WTC11 (cell line): ENCODE results near the gene PRSS57. TPM values are rescaled to one million over a fixed set of nuclear protein-coding genes. Genes with fewer than 3 reads are reported as not detected.
"Not testable (repeated sequence)": the region's sequence is repeated elsewhere in the genome, so short reads cannot be mapped to it uniquely, and the experiment has no call there.

ENCODE experiments used
- ATAC-seq: fragments of 200-7000 bp; cut with Tn5 transposase; 2 replicates; pipeline ENCODE4 v1.10.0; 2021; ENCODE audit warnings: mild to moderate bottlenecking, moderate library complexity
- CTCF ChIA-PET: fragments of 300-600 bp; sonication (Branson Sonifier 250); formaldehyde crosslinking; loops from one replicate; lab custom pipeline; 2021; ENCODE audit warnings: antibody characterized with exemption; lab: Charles Lee
- POLR2A ChIA-PET: fragments of 350-600 bp; sonication (Branson Sonifier 250); formaldehyde crosslinking; loops from one replicate; lab custom pipeline; 2021; ENCODE audit warnings: antibody characterized with exemption; lab: Charles Lee
- DNase-seq: peaks from one replicate; pipeline ENCODE4 v3.0.0; 2021; ENCODE audit warnings: low spot score
- H3K27ac Mint-ChIP-seq: 2 replicates; pipeline ENCODE4 v1.8.0; 2021; ENCODE audit warnings: mixed read lengths
- H3K27me3 Mint-ChIP-seq: 2 replicates; pipeline ENCODE4 v1.8.0; 2021; ENCODE audit warnings: low read depth, mild to moderate bottlenecking, moderate library complexity, mixed read lengths
- H3K36me3 Mint-ChIP-seq: 2 replicates; pipeline ENCODE4 v1.8.0; 2021; ENCODE audit warnings: mixed read lengths
- H3K4me1 Mint-ChIP-seq: 2 replicates; pipeline ENCODE4 v1.8.0; 2022; ENCODE audit warnings: mixed read lengths
- H3K4me3 Mint-ChIP-seq: 2 replicates; pipeline ENCODE4 v1.8.0; 2021; ENCODE audit warnings: mild to moderate bottlenecking, moderate library complexity, mixed read lengths
- H3K9me3 Mint-ChIP-seq: 2 replicates; pipeline ENCODE4 v1.8.0; 2021; ENCODE audit warnings: mixed read lengths
- ATF1 ChIP-seq: sonication (generic); formaldehyde crosslinking; IDR thresholded peaks from 2 replicates; pipeline ENCODE4 v1.8.1; 2023; ENCODE audit warnings: mild to moderate bottlenecking, moderate library complexity, missing genetic modification reagents
- CBFB ChIP-seq: sonication (generic); formaldehyde crosslinking; IDR thresholded peaks from 2 replicates; pipeline ENCODE4 v1.8.1; 2022; ENCODE audit warnings: mild to moderate bottlenecking, low read depth, missing genetic modification reagents
- GABPB1 ChIP-seq: sonication (generic); formaldehyde crosslinking; IDR thresholded peaks from 2 replicates; pipeline ENCODE4 v1.8.1; 2023; ENCODE audit warnings: mild to moderate bottlenecking, missing genetic modification reagents
- GRHL2 ChIP-seq: fragments of 250-450 bp; sonication (Bioruptor Pico); IDR thresholded peaks from 2 replicates; pipeline ENCODE4 v1.8.0; 2022; ENCODE audit warnings: mild to moderate bottlenecking, moderate library complexity; ENCODE audit not compliant: insufficient replicate concordance, severe bottlenecking
- NFATC4 ChIP-seq: fragments of 250-450 bp; sonication (Bioruptor Pico); IDR thresholded peaks from 2 replicates; pipeline ENCODE4 v1.9.0; 2021; ENCODE audit warnings: mild to moderate bottlenecking
- SMAD4 ChIP-seq: sonication (generic); formaldehyde crosslinking; IDR thresholded peaks from 2 replicates; pipeline ENCODE4 v1.8.0; 2022; ENCODE audit warnings: mild to moderate bottlenecking, missing genetic modification reagents
- TCF7 ChIP-seq: sonication (generic); formaldehyde crosslinking; IDR thresholded peaks from 2 replicates; pipeline ENCODE4 v1.8.0; 2022; ENCODE audit warnings: mild to moderate bottlenecking, low read depth, missing genetic modification reagents, moderate library complexity
- TEAD4 ChIP-seq: sonication (generic); formaldehyde crosslinking; IDR thresholded peaks from 2 replicates; pipeline ENCODE4 v1.8.0; 2022; ENCODE audit warnings: mild to moderate bottlenecking, missing genetic modification reagents
- ZBTB21 ChIP-seq: sonication (generic); formaldehyde crosslinking; IDR thresholded peaks from 2 replicates; pipeline ENCODE4 v1.8.1; 2023; ENCODE audit warnings: mild to moderate bottlenecking, missing genetic modification reagents, borderline replicate concordance
- ZNF121 ChIP-seq: sonication (generic); formaldehyde crosslinking; IDR thresholded peaks from 2 replicates; pipeline ENCODE4 v1.8.0; 2023; ENCODE audit warnings: missing genetic modification reagents
- ZNF219 ChIP-seq: sonication (generic); formaldehyde crosslinking; IDR thresholded peaks from 2 replicates; pipeline ENCODE4 v1.8.0; 2023; ENCODE audit warnings: missing genetic modification reagents, mild to moderate bottlenecking, borderline replicate concordance
- ZNF317 ChIP-seq: sonication (generic); formaldehyde crosslinking; IDR thresholded peaks from 2 replicates; pipeline ENCODE4 v1.8.1; 2023; ENCODE audit warnings: low read depth, mild to moderate bottlenecking, moderate library complexity, missing genetic modification reagents, borderline replicate concordance
- ZNF416 ChIP-seq: fragments of 250-450 bp; sonication (Bioruptor Pico); IDR thresholded peaks from 2 replicates; pipeline ENCODE4 v1.9.0; 2021; ENCODE audit warnings: mild to moderate bottlenecking, inconsistent platforms
- ZNF671 ChIP-seq: fragments of 250-450 bp; sonication (Bioruptor Pico); IDR thresholded peaks from 2 replicates; pipeline ENCODE4 v1.8.0; 2021; ENCODE audit warnings: mild to moderate bottlenecking
- total RNA-seq: library from RNA; stranded (reverse); gene quantifications from 3 replicates; pipeline ENCODE4 v1.2.3, GENCODE V29; 2021
- TF ChIP-seq, protein P1 (sequence below): fragments of 250-450 bp; sonication (Bioruptor Pico); IDR thresholded peaks from 2 replicates; pipeline ENCODE4 v1.9.0; 2021; ENCODE audit warnings: mild to moderate bottlenecking
- TF ChIP-seq, protein P2 (sequence below): sonication (generic); formaldehyde crosslinking; IDR thresholded peaks from 2 replicates; pipeline ENCODE4 v1.8.0; 2023; ENCODE audit warnings: missing genetic modification reagents, mild to moderate bottlenecking, borderline replicate concordance
- TF ChIP-seq, protein P3 (sequence below): sonication (generic); formaldehyde crosslinking; IDR thresholded peaks from 2 replicates; pipeline ENCODE4 v1.8.1; 2022; ENCODE audit warnings: missing genetic modification reagents, borderline replicate concordance
- TF ChIP-seq, protein P4 (sequence below): fragments of 250-450 bp; sonication (Bioruptor Pico); conservative IDR thresholded peaks from 2 replicates; pipeline ENCODE4 v1.9.0; 2021; ENCODE audit warnings: mild to moderate bottlenecking
- TF ChIP-seq, protein P5 (sequence below): sonication (generic); formaldehyde crosslinking; IDR thresholded peaks from 2 replicates; pipeline ENCODE4 v1.8.1; 2022; ENCODE audit warnings: low read depth, missing genetic modification reagents, borderline replicate concordance

PRSS57 gene
- total RNA-seq, 1 experiment from 2014 or later = not detected

DNA sequence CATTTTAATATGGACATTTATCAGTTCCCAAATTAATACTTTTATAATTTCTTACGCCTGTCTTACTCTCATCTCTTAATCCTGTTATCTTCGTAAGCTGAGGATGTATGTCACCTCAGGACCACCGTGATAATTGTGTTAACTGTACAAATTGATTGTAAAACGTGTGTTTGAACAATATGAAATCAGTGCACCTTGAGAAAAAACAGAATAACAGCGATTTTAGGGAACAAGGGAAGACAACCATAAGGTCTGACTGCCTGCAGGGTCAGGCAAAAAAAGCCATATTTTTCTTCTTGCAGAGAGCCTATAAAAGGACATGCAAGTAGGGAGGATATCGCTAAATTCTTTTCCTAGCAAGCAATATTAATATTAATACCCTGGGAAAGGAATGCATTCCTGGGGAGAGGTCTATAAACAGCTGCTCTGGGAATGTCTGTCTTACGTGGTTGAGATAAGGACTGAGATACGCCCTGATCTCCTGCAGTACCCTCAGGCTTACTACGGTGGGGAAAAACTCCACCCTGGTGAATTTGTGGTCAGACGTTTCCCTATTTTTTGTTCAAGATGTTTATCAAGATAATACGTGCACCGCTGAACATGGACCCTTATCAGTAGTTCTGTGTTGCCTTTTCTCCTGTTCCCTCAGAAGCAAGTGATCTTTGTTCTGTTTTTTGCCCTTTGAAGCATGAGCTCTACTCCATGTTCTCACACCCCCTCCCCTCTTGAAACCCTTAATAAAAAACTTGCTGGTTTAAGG is 26.4 kb downstream of the PRSS57 start:
- DNase-seq, H3K27ac Mint-ChIP-seq, H3K9me3 Mint-ChIP-seq, POLR2A ChIA-PET, ATAC-seq, H3K4me3 Mint-ChIP-seq, H3K4me1 Mint-ChIP-seq, H3K36me3 Mint-ChIP-seq: not testable (repeated sequence)
- CTCF ChIA-PET = interaction anchor here (2.6 kb wide), 1 partner anchor 73 kb away, joined by 13 read pairs; no protein-coding TSS in a partner anchor
- H3K27me3 Mint-ChIP-seq = peaks cover 31% of the 10 kb centered on the region

DNA sequence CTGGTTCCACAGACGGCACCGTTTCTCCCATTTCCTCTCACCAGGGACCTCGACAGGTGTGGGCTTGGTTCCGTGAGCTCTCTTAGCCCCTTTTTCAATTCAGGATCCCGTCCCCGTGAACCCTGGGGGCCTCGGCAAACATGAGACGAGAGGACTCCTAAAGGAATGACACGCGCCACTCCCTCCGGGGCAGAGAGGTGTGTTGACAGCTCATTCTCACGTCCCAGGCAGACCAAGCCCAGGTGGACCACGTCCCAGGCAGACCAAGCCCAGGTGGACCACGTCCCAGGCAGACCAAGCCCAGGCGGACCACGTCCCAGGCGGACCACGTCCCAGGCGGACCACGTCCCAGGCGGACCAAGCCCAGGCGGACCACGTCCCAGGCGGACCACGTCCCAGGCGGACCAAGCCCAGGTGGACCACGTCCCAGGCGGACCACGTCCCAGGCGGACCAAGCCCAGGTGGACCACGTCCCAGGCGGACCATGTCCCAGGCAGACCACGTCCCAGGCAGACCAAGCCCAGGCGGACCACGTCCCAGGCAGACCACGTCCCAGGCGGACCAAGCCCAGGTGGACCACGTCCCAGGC is 28.2 kb downstream of the PRSS57 start:
- CTCF ChIA-PET, H3K4me3 Mint-ChIP-seq, H3K9me3 Mint-ChIP-seq: not testable (repeated sequence)

DNA sequence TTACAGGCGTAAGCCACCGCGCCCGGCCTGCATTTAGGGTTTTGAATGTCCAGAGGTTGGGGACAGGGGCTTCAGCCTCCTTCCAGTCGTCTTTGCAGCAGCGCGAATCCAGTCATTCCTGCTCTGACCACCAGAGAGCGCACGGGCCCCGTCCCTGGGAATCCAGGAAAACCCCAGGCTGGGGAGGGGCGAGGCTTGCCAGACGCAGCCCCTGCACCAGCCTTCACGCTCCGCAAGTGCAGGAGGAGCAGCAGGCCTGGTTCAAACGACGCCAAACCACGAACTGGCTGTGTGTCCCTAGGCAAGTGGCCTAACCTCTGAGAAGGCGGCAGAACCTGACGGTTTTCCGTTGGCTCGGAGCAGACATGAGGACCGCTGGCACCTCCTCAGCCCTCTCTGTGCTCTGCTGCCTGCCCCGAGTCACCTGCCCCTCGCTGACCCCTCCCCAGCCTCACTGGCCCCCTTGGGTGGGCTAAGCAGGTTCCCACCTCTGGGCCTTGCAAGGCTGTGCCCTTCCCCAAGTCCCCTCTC is 30.3 kb downstream of the PRSS57 start:
- ATAC-seq (peak; percentile 62), DNase-seq (peak; percentile 97)
- Mint-ChIP-seq H3K4me1 (peaks cover 20% of the 10 kb centered on the region), H3K9me3 (peaks cover 9% of the 10 kb centered on the region), H3K27ac (no peak overlapping the region), H3K27me3 (peaks cover 29% of the 10 kb centered on the region), H3K36me3 (no peaks in the 10 kb centered on the region), H3K4me3 (peak overlapping the region; percentile 36)
- CTCF ChIA-PET = interaction anchor here (0.6 to 0.8 kb wide), 4 partner anchors 10 to 195 kb away, joined by 3 to 6 read pairs (median 4); partner anchors contain the start of gene CFD
- POLR2A ChIA-PET = no interaction called here
- TF ChIP-seq GRHL2 (CRISPR knock-in tag) = no peak
- no peak for TF ChIP-seq ATF1 (CRISPR knock-in tag)
- TF ChIP-seq, protein P1, sequence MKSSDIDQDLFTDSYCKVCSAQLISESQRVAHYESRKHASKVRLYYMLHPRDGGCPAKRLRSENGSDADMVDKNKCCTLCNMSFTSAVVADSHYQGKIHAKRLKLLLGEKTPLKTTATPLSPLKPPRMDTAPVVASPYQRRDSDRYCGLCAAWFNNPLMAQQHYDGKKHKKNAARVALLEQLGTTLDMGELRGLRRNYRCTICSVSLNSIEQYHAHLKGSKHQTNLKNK = no peak
- TF ChIP-seq, protein P2, sequence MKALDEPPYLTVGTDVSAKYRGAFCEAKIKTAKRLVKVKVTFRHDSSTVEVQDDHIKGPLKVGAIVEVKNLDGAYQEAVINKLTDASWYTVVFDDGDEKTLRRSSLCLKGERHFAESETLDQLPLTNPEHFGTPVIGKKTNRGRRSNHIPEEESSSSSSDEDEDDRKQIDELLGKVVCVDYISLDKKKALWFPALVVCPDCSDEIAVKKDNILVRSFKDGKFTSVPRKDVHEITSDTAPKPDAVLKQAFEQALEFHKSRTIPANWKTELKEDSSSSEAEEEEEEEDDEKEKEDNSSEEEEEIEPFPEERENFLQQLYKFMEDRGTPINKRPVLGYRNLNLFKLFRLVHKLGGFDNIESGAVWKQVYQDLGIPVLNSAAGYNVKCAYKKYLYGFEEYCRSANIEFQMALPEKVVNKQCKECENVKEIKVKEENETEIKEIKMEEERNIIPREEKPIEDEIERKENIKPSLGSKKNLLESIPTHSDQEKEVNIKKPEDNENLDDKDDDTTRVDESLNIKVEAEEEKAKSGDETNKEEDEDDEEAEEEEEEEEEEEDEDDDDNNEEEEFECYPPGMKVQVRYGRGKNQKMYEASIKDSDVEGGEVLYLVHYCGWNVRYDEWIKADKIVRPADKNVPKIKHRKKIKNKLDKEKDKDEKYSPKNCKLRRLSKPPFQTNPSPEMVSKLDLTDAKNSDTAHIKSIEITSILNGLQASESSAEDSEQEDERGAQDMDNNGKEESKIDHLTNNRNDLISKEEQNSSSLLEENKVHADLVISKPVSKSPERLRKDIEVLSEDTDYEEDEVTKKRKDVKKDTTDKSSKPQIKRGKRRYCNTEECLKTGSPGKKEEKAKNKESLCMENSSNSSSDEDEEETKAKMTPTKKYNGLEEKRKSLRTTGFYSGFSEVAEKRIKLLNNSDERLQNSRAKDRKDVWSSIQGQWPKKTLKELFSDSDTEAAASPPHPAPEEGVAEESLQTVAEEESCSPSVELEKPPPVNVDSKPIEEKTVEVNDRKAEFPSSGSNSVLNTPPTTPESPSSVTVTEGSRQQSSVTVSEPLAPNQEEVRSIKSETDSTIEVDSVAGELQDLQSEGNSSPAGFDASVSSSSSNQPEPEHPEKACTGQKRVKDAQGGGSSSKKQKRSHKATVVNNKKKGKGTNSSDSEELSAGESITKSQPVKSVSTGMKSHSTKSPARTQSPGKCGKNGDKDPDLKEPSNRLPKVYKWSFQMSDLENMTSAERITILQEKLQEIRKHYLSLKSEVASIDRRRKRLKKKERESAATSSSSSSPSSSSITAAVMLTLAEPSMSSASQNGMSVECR (CRISPR knock-in tag) = no peak
- TF ChIP-seq, protein P3, sequence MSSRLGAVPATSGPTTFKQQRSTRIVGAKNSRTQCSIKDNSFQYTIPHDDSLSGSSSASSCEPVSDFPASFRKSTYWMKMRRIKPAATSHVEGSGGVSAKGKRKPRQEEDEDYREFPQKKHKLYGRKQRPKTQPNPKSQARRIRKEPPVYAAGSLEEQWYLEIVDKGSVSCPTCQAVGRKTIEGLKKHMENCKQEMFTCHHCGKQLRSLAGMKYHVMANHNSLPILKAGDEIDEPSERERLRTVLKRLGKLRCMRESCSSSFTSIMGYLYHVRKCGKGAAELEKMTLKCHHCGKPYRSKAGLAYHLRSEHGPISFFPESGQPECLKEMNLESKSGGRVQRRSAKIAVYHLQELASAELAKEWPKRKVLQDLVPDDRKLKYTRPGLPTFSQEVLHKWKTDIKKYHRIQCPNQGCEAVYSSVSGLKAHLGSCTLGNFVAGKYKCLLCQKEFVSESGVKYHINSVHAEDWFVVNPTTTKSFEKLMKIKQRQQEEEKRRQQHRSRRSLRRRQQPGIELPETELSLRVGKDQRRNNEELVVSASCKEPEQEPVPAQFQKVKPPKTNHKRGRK (CRISPR knock-in tag) = no peak
- TF ChIP-seq TCF7 (CRISPR knock-in tag) = no peak
- TF ChIP-seq ZBTB21 (CRISPR knock-in tag) = no peak
- no peak for TF ChIP-seq ZNF671 (CRISPR knock-in tag)
- no peak for TF ChIP-seq CBFB (CRISPR knock-in tag)
- no peak for TF ChIP-seq TEAD4
- no peak for TF ChIP-seq NFATC4 (CRISPR knock-in tag)
- TF ChIP-seq, protein P4, sequence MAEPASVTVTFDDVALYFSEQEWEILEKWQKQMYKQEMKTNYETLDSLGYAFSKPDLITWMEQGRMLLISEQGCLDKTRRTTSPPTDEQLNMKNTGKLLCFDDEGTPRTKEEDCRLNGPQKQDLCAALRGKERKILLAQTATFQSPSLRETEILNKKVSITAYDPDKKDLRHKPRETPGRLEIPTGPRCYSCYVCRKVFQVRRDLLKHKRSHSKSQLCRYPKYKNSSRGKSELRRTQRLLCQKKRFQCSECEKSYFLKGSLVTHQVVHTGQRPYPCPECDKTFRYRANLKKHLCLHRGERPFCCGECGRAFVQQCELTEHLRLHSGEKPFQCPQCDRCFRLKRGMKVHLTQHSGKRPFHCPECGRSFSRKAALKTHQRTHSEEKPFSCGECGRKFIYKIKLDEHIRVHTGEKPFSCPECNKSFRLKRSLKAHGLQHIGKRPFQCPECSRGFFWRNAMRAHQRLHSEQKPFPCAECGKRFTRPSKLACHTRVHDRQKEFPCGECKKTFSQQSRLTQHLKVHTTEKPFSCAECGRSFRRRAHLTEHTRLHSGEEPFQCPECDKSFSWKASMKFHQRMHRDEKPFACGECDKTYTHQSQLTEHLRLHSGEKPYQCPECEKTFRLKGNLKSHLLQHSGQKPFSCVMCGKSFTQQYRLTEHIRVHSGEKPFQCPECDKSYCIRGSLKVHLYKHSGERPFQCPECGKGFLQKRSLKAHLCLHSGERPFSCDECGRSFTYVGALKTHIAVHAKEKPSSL (CRISPR knock-in tag) = no peak
- no peak for TF ChIP-seq ZNF317 (CRISPR knock-in tag)
- peak; percentile 14; the same call in 1 of the 2 replicates for TF ChIP-seq ZNF121
- TF ChIP-seq GABPB1 (CRISPR knock-in tag) = peak; percentile 53; the same call in 1 of the 2 replicates
- TF ChIP-seq, protein P5, sequence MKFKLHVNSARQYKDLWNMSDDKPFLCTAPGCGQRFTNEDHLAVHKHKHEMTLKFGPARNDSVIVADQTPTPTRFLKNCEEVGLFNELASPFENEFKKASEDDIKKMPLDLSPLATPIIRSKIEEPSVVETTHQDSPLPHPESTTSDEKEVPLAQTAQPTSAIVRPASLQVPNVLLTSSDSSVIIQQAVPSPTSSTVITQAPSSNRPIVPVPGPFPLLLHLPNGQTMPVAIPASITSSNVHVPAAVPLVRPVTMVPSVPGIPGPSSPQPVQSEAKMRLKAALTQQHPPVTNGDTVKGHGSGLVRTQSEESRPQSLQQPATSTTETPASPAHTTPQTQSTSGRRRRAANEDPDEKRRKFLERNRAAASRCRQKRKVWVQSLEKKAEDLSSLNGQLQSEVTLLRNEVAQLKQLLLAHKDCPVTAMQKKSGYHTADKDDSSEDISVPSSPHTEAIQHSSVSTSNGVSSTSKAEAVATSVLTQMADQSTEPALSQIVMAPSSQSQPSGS (CRISPR knock-in tag) = no peak
- no peak for TF ChIP-seq ZNF416 (CRISPR knock-in tag)
- TF ChIP-seq SMAD4 = no peak
- no peak for TF ChIP-seq ZNF219

More for the DNA sequence above, 28.2 kb downstream of the PRSS57 start:
- H3K27me3 Mint-ChIP-seq = peaks cover 29% of the 10 kb centered on the region
- H3K36me3 Mint-ChIP-seq, DNase-seq, POLR2A ChIA-PET, H3K4me1 Mint-ChIP-seq, H3K27ac Mint-ChIP-seq, ATAC-seq: not testable (repeated sequence)
